A673 (cell line): ENCODE measurements around the gene EIF4G1. TPM values are rescaled to one million over a fixed set of nuclear protein-coding genes. Genes with fewer than 3 reads are reported as not detected.

ENCODE experiments used
- BruUV-seq: library from RNA; stranded (reverse); fragments of 400-500 nt; replicated peaks from 2 replicates; lab custom pipeline; 2021; lab: Mats Ljungman, UMichigan
- CTCF ChIA-PET: fragments of 300-600 bp; sonication (Branson Sonifier 250); formaldehyde crosslinking; loops from one replicate; lab custom pipeline; 2022; ENCODE audit warnings: antibody characterized with exemption; lab: Charles Lee
- POLR2A ChIA-PET: fragments of 300-600 bp; sonication (Branson Sonifier 250); formaldehyde crosslinking; loops from one replicate; lab custom pipeline; 2022; ENCODE audit warnings: antibody characterized with exemption; ENCODE audit not compliant: low non-redundant PET; lab: Charles Lee
- DNase-seq: peaks from one replicate; pipeline ENCODE4 v3.0.0-alpha.2; 2015; ENCODE audit warnings: low spot score
- H3K27ac ChIP-seq: fragments of 200-600 bp; sonication (generic); 2 replicates; pipeline ENCODE4 v1.5.1; 2016; ENCODE audit warnings: mixed run types, low read depth, mild to moderate bottlenecking, mixed read lengths, antibody characterized with exemption, low read length; ENCODE audit not compliant: poor library complexity, severe bottlenecking
- H3K27me3 ChIP-seq: fragments of 200-600 bp; sonication (generic); replicated peaks from 2 replicates; pipeline ENCODE4 v1.6.1; 2017; ENCODE audit warnings: mixed run types, low read depth, mild to moderate bottlenecking, mixed read lengths, antibody characterized with exemption, low read length; ENCODE audit not compliant: insufficient read depth, poor library complexity
- H3K36me3 ChIP-seq: fragments of 200-600 bp; sonication (generic); 2 replicates; pipeline ENCODE4 v1.6.1; 2016; ENCODE audit warnings: mixed run types, mild to moderate bottlenecking, mixed read lengths, antibody characterized with exemption, low read length; ENCODE audit not compliant: insufficient read depth, poor library complexity, severe bottlenecking
- H3K4me1 ChIP-seq: fragments of 200-600 bp; sonication (generic); 2 replicates; pipeline ENCODE4 v1.6.1; 2017; ENCODE audit warnings: mixed run types, mild to moderate bottlenecking, mixed read lengths, antibody characterized with exemption, low read length; ENCODE audit not compliant: insufficient read depth, poor library complexity, severe bottlenecking
- H3K4me3 ChIP-seq: fragments of 200-600 bp; sonication (generic); 2 replicates; pipeline ENCODE4 v1.5.1; 2016; ENCODE audit warnings: low read depth, mixed run types, mild to moderate bottlenecking, mixed read lengths, low read length; ENCODE audit not compliant: poor library complexity, severe bottlenecking
- H3K9me3 ChIP-seq: fragments of 200-600 bp; sonication (generic); 2 replicates; pipeline ENCODE4 v1.6.1; 2016; ENCODE audit warnings: mixed run types, low read depth, mild to moderate bottlenecking, mixed read lengths, antibody characterized with exemption, low read length; ENCODE audit not compliant: poor library complexity, severe bottlenecking
- EZH2 ChIP-seq: fragments of 200-600 bp; sonication (generic); IDR thresholded peaks from 2 replicates; pipeline ENCODE4 v1.6.1; 2017; ENCODE audit warnings: borderline replicate concordance, low read depth, mild to moderate bottlenecking, mixed read lengths, antibody characterized with exemption, low read length; ENCODE audit not compliant: poor library complexity, severe bottlenecking
- intact Hi-C: fragments of 100-400 bp; cut with micrococcal nuclease; formaldehyde crosslinking; loops from one replicate; pipeline ENCODE4 v1.10.0; 2022; ENCODE audit not compliant: unreplicated experiment
- total RNA-seq: library from RNA; stranded (reverse); gene quantifications from 2 replicates; pipeline ENCODE4 v1.2.3, GENCODE V29; 2021
- TF ChIP-seq, protein P1 (sequence below): fragments of 300-800, 200-600 bp; sonication (generic); conservative IDR thresholded peaks from 2 replicates; pipeline ENCODE4 v1.5.1; 2017; ENCODE audit warnings: low read depth, mild to moderate bottlenecking, antibody characterized with exemption, low read length, moderate library complexity, mixed read lengths

Gene EIF4G1
- total RNA-seq, 1 experiment from 2014 or later = 559 TPM

GRCh38 chr3:184383033-184383740 is 68.8 kb downstream of the EIF4G1 start:
- DNase-seq = no peak
- Histone ChIP-seq H3K36me3 (no peaks in the 10 kb centered on the region), H3K27me3 (peaks cover 32% of the 10 kb centered on the region), H3K27ac (no peak overlapping the region), H3K4me3 (no peak overlapping the region), H3K9me3 (no peaks in the 10 kb centered on the region), H3K4me1 (peaks cover 4% of the 10 kb centered on the region)
- no TSS peak for BruUV-seq
- CTCF ChIA-PET = no interaction called here
- TF ChIP-seq, protein P1, sequence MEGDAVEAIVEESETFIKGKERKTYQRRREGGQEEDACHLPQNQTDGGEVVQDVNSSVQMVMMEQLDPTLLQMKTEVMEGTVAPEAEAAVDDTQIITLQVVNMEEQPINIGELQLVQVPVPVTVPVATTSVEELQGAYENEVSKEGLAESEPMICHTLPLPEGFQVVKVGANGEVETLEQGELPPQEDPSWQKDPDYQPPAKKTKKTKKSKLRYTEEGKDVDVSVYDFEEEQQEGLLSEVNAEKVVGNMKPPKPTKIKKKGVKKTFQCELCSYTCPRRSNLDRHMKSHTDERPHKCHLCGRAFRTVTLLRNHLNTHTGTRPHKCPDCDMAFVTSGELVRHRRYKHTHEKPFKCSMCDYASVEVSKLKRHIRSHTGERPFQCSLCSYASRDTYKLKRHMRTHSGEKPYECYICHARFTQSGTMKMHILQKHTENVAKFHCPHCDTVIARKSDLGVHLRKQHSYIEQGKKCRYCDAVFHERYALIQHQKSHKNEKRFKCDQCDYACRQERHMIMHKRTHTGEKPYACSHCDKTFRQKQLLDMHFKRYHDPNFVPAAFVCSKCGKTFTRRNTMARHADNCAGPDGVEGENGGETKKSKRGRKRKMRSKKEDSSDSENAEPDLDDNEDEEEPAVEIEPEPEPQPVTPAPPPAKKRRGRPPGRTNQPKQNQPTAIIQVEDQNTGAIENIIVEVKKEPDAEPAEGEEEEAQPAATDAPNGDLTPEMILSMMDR = no peak
- TF ChIP-seq EZH2 = no peak
- intact Hi-C loops = no loop called here
- POLR2A ChIA-PET = no interaction called here

DNA sequence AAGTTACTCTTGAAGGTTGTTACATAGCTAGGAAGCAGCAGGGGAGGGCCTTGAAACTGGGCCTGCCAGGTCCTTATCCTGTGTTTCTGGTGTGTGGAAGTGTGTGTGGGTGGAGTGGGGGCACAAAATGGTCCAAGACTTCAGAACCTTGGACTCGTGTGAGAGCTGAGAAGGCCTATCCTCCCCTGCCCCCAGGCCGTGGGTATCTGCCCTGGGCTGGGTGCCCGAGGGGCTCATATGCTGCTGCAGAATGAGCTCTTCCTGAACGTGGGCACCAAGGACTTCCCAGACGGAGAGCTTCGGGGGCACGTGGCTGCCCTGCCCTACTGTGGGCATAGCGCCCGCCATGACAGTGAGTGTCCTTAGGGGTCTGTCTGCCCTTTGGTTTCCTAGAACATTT is 69.9 kb downstream of the EIF4G1 start:
- TF ChIP-seq, protein P1 = no peak
- TF ChIP-seq EZH2 = no peak
- Histone ChIP-seq H3K4me1 (peaks cover 4% of the 10 kb centered on the region), H3K27ac (no peak overlapping the region), H3K27me3 (peaks cover 20% of the 10 kb centered on the region), H3K36me3 (no peaks in the 10 kb centered on the region), H3K9me3 (no peaks in the 10 kb centered on the region), H3K4me3 (no peak overlapping the region)
- POLR2A ChIA-PET = no interaction called here
- BruUV-seq = no TSS peak
- CTCF ChIA-PET = no interaction called here
- DNase-seq = no peak
- intact Hi-C loops = no loop called here

Other genes with a start within 250 kb of the EIF4G1 start
- not detected in 2 replicates for gene HTR3E, start 217.5 kb upstream of the EIF4G1 start, total RNA-seq
- 57.8 and 64.2 TPM in 2 replicates for gene EIF2B5, start 179.2 kb upstream of the EIF4G1 start, total RNA-seq
- 82.6 and 83.3 TPM in 2 replicates for gene DVL3, start 159.2 kb upstream of the EIF4G1 start, total RNA-seq
- gene AP2M1, start 139.8 kb upstream of the EIF4G1 start, total RNA-seq = 382 and 419 TPM in 2 replicates
- 65.1 and 65.2 TPM in 2 replicates for gene ABCF3, start 128.4 kb upstream of the EIF4G1 start, total RNA-seq
- 0.13 TPM in 1 of 2 replicates, not detected in the other for gene VWA5B2, start 85.0 kb upstream of the EIF4G1 start, total RNA-seq
- gene ALG3, start 65.6 kb upstream of the EIF4G1 start, total RNA-seq = 68.5 and 68.8 TPM in 2 replicates
- 7.0 and 7.8 TPM in 2 replicates for gene EEF1AKMT4, start 64.9 kb upstream of the EIF4G1 start, total RNA-seq
- 1.3 and 2.2 TPM in 2 replicates for gene CAMK2N2, start 53.1 kb upstream of the EIF4G1 start, total RNA-seq
- not detected in 2 replicates for gene ECE2, start 38.6 kb upstream of the EIF4G1 start, total RNA-seq
- 622 and 645 TPM in 2 replicates for gene PSMD2, start 15.4 kb upstream of the EIF4G1 start, total RNA-seq
- gene FAM131A, start 23.0 kb downstream of the EIF4G1 start, total RNA-seq = 15.1 and 23.2 TPM in 2 replicates
- gene CLCN2, start 47.0 kb downstream of the EIF4G1 start, total RNA-seq = 11.2 and 14.8 TPM in 2 replicates
- 92.1 and 92.6 TPM in 2 replicates for gene POLR2H, start 47.1 kb downstream of the EIF4G1 start, total RNA-seq
- gene THPO, start 63.6 kb downstream of the EIF4G1 start, total RNA-seq = not detected in 2 replicates
- gene CHRD, start 65.4 kb downstream of the EIF4G1 start, total RNA-seq = 0.06 and 0.57 TPM in 2 replicates
- gene EPHB3, start 247.2 kb downstream of the EIF4G1 start, total RNA-seq = 15.6 and 19.4 TPM in 2 replicates